NCI-H1436 (cell line): Measurements from ENCODE around the gene ZNF70.

Source experiments
- DNase-seq: peaks from one replicate; lab custom pipeline; 2025; lab: John Stamatoyannopoulos, UW

Gene ZNF70

DNA sequence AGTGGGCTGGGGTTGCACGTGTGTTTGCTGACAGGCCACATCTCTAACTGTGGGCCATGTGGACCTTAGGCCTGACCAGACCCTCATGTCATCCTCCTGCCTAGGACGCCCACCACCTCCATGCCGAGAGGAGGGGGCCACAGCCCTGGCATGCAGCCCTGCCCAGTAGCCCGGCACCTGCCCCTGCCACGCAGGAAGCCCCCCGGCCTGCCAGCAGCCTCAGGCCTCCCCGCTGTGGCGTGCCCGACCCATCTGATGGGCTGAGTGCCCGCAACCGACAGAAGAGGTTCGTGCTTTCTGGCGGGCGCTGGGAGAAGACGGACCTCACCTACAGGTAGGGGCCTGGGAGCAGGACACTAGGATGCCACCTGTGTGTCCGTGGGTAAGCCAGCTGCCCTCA is 28.2 kb upstream of the ZNF70 start:
- DNase-seq = no peak

DNA sequence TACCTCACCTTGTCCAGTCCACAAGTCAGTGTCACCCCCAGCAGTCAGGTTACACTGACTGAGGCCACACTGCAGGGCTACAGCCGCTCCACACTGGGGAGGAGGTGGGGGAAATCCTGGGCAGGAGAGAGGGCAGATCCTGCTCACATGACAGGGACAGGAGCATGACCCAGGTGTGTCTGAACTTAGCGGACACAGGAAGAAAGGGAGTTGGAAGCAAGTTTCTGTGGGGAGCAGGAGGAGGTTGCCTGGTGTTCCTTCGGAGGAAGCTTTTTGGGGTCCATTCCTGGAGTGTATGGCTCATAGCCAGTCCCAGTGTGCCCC is 27.6 kb upstream of the ZNF70 start:
- no peak for DNase-seq

DNA sequence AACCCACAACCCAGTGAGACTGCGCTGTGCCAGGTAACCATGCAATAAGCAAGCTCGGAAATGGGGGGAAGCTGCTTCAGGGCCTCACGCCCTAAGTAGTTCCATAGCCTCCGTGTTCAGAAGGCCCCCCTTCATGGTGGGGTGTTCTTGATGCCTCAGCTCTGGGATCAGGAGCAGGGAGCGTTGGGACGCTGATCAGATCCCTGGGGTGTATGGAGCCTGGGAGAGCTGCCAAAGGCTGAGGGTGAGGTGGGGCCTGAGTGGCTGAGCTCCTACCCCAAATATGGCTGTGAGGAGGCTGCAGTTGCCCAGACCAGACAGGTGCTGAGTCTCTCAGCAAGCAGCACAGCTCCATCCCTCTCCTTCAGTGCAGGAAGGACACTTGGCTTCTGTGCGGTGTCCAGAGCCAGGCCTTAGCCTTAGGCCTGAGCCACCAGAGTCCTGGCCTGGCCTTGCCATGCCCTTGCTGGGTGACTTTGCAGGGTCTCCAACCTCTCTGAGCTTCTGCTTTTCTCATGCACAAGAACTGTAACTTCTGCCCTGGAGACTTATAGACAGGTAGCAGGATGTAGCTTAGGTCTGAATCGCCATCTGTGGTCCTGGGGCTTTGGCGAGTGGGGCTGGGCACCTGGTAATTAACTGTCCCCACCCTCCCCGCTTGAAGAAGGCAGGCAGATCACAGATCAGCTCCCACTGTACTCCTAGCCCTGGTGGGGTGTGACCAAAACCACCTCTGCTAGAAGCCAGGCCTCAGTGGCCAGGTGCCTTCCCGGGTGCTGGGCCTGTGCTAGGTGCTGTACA is 27.1 kb upstream of the ZNF70 start:
- no peak for DNase-seq

DNA sequence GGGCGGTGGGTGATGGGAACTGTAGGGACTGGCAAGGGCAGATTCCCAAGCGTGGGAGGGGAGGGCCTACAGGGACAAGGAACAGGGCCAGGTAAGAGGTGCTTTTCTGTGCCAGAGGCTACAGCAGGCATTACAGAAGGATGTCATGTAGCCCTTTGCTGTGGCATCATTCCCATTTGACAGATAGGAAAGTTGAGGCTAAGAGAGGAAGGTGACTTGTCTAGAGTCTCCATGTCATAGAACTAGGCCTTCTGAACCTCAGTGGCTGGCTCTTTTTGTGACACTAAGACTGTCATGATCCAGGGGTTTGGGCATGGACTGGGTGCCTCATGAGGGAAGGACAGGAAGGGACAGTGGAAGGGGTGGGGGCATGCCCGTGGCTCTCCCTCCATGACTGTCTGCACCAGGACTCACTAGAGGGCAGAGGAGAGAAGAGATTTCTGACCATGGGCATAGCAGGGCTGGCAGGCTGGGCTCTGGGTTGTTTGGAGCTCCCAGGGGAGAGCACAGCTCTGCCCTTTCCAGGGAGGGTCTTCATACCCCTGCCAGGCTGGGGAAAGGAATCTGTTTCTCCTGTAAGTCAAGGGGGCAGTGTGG is 25.0 kb upstream of the ZNF70 start:
- no peak for DNase-seq

DNA sequence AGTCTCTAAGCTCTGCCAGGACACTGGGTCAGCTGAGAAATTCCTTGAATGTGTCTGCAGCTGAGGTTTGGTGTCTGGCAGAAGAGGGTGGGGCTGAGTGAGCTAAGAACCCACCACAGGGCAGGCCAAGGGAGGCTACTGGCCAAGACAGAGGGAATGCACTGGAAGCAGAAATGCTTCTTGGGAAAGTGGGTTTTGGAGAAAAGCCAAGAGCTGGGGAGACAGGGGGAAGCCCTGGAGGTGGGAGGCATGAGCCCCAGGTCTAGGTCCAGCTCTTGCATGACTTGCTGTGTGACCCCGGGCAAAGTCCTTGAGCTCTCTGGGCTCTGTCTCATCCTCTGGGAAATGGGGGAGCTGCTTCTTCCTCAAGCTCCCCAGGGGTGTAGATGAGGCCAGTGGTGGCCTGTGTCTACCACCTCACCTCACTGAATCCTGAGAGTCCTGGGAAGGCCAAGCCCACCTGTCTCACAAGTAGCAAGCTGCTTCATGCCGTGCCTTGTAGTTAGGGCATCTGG is 24.1 kb upstream of the ZNF70 start:
- no peak for DNase-seq

DNA sequence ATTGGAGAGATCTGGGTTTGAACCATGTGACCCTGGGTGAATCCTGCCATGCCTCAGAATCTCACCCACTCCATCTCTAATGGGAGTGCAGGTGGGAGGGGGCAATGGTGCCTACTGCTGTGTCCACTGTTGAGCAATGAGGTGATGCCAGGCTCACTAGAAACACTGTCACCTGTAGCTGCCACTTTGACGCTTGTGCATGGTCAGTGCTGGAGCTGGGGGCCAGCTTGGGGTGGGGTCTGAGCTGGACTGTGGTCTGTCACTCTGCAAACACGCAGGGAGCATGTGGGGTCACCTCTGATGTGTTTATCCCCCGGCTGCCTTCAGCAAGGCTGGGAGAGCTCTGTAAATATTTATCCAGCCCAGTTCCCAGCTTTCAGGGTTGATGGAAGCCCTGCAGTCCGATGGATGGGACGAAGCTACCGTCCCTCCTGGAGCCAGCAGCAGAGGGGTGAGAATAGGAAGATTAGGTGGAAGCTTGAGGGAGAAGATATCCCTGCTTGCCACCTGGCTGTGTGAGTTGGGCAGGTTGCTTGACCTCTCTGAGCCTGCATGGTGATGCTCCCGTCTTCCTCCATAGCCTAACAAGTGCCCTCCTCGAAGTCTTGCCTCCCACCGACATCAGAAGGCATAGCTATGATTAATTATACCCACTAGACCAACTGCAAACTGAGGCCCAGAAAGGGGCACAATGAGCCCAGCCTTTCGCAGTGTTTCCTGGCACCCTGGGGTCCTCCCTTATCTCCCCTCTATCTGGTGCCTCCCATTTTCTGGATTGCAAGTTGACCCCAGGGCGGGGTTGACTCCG is 23.4 kb upstream of the ZNF70 start:
- no peak for DNase-seq

DNA sequence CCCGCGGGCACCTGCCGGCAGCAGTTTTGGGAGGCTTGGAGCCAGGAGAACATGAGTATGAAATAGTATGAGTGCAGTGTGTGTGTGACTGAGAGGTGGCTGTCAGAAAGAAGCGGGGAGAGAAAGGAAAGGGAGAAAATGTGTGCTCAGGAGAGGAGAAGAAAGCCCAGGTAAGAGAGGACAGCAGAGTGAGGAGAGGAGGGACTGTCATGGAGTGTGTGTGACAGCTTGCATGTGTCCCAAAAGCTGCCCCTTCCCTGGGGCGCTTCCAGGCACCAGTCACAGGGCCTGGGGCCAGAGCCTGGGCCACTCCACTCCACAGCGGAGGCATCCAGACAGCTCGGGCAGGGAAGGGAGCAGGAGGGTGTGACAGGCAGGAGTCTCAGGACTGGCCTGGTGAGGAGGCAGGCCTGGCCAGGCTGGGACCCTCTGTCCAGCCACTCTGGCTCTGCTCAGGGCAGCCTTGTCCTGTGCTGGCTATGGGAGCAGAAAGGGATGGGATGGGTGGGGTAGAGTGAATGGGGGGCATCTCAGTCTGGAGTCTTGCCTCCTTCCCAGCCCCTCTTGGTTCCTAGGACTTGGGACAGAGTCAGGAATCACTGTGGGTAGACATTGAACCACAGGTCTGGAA is 22.7 kb upstream of the ZNF70 start:
- DNase-seq = no peak

DNA sequence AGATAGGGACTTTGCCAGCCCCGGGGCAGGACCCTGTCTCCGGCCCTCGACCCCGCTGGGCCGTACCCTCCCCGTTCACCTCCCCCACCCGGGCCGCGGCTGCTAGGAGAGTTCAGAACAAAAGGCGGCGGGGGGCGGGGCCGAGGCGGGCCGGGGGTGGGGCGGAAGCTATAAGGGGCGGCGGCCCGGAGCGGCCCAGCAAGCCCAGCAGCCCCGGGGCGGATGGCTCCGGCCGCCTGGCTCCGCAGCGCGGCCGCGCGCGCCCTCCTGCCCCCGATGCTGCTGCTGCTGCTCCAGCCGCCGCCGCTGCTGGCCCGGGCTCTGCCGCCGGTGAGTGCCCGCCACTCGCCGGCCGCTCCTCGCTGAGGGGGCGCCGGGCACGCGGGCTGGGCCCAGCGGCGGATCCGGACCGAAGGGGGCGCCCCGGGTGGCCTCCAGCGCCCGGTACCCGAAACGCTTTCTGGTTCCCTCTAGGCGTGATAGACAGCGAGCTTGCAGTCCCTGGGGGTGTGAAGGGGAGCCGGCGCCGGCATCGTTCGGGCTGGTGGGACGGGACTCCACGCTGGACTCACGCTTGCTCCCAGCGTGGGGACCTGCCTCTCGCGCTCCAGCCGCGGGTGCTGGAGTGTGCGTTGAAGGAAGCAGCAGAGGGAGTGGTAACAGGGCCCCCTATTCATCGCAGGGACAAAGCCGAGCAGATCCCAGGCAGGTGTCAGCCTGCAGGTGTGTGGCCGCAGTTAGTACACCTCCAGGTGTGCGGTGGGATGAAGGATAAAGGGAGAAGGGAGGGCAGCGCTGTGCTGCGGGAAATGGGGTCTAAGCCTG is 21.9 kb upstream of the ZNF70 start, which contains the start of gene MMP11:
Gene MMP11 (plus strand): TSS at position 201 of the 825 bp plus-strand sequence. CDS start 22 bp downstream, at position 223.
- DNase-seq = peak; percentile 44

DNA sequence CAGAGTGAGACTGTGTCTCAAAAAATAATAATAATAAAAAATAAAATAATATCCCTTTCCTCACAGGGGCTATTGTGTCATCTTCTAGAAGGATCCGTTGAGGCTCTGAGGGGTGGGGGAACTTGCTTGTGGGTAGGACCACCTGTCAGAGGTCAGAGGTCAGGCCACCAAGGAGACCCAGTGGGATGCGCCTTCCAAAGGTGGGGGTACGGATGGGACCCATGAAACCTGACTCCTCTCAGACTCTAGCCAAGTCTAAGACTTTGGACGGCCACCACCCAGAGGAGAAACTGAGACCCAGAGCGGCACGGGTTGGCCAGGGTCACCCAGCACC is 21.4 kb upstream of the ZNF70 start:
- DNase-seq = no peak

DNA sequence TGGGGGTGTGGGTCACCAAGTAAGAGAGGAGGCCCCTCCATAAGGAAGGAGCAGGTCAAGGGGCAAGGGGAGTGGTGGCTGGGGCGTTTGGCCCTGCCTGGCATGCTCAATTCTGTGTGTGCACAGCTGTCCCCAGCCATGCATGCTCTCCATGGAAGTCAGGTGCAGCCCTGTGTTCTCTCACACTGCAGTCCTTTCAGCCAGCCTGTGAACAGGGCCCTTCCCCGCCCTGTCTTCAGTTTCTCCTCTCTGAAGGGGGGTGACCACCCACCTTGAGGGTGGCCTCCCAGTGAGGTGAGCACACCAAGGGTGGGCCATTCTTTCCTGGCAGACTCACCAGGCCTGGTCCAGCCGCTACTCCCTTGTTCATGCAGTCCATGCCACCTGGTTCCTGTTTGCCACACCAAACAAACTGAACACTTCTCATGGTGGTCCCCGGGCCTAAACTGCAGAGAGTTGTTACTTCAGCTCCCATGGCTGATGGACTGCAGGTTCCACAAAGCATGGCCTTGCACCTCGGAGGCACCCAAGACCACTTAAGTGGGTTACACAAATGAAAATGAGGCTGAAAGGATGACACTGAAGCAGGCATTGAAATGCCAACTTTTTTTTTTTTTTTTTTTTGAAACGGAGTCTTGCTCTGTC is 18.5 kb upstream of the ZNF70 start:
- no peak for DNase-seq

DNA sequence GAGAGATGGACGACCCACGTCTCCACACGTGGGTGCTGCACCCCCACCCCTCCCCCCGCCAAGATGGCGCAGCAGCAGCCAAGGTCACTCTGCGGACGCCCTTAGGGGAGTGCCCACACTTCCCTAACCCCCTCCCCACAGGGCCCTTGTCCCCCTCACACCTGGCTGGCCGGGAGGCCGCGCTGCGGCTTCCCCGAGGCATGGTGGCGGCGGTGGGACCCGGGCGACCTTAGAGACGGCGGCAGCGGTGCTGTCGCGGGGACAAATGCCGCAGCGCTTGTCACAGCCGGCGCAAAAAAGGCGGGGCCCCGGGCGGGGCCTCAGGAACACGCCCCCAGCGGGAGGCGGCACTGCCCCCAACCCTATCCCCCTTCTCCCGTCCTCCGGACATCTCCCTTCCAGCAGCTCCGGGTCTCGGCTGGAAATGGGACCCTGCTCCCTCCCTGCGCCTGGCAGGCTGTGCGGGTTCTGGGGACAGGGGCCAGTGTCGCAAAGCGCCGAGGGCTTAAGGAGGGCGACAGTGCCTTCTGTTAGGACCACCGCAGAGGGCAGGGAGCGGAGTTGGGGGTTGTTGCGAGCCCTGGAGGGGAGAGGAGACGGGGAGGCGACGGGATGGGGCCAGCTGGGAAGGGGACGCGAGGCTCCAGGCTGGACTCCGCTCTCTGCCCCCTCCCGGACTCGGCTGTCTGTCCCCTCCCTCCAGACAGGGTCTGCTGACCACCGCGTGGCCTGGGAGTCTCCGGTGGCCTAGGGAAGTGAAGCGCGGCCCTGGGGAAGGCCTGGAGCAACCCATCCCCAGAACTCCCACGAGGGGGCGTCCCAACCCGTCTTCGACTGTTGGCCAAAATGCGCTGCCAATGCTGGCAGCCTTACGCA is 17.0 kb upstream of the ZNF70 start, which contains the start of gene CHCHD10:
Gene CHCHD10 (minus strand): TSS at position 300 of the 876 bp plus-strand sequence. CDS start 98 bp downstream, at position 202.
- DNase-seq = peak; percentile 59

DNA sequence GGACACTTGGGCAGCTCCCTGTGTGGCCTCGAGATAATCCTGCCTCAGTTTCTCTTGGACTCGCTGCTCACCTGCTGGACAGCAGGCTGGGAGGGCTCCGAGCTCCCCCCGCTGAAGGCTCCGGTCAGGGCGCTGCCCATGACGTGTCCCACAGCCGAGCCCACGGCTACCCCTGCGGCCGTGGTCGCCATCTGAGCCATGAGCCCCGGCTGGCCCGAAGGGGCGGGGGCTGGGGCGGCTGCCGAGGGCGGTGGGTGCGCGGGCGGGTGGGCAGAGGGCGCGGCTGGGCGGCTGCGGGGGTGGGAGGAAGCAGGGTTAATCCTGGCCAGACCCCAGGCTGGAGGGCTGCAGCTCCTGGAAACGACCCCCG is 16.4 kb upstream of the ZNF70 start:
- DNase-seq = no peak

DNA sequence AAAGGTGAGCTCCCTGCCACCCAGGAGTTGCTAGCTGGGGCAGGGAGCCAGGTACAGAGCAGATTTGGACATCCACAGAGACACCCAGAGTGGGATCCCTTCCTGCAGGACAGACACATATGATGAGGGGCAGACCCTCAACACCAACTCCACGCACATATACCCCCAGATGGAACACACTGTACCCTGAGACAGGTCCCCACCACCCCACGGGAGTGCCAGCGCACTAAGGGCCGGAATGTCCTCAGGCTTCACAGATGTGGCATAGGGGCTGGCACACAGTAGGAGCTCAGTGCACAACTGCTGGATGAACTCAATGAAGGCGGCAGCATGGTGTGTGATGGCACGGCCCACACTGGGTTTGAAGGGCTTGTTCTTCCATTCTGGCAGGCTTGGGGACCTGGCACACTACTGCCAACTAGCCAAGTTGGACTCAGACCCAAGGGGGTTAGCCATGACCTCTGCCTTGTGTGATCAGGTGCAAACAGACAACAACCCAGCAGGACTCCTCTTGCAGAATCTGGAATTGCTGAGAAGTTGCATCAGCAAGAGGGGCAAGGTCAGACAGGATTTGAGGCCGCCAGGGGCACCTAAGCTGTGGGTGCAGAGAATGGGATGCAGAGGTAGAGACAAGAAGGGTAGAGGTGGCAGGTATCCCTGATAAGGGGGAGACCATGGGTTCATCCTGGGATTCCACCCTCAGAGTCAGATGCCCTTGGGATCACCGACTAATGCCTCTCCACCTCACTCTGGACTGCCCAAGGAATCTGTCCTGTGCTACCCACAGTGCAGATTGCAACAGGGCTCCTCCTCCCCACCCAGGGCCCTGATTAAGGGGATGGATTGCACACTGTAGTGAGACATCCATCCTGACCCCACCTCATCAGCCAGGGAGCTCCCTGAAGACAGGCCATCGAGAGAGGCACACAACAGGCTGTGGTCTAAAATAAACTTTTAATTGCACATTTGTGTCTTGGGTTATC is 14.3 kb upstream of the ZNF70 start:
- no peak for DNase-seq

DNA sequence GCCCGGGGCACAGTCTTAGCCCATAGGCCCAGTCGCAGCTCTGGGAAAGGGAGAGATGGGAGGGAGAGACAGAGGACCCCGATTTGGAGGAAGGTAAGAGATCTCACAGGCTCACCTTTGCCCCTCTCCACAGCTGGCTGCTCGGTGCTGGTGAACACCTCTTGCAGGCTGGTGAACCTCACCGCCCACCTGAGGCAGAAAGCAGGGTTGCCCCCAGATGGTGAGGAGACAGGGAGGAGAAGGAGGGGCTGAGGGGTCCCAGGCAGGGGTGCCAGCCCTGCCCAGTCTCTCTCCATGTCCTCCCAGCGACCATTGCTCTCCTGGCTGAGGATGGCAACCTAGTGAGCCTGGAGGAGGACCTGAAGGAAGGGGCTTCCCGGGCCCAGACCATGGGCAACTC is 13.0 kb upstream of the ZNF70 start:
- DNase-seq = no peak

DNA sequence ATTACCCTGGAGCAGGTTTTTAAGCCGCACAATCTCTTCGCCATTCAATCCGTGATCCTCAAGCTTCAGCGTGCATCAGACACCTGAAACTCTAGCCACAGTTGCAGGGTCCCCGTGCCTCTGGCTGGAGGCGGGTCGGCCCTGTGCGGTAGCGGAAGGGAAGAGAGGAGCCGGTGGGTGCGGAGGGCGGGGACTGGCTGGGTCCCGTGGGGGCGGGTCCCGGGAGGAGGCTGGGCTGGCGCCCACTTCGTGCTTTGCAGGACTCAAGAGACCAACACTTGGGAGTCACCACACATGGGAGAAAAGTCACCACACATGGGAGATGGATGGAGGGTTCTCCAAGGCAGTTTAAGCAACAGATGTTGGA is 12.7 kb upstream of the ZNF70 start:
- no peak for DNase-seq

DNA sequence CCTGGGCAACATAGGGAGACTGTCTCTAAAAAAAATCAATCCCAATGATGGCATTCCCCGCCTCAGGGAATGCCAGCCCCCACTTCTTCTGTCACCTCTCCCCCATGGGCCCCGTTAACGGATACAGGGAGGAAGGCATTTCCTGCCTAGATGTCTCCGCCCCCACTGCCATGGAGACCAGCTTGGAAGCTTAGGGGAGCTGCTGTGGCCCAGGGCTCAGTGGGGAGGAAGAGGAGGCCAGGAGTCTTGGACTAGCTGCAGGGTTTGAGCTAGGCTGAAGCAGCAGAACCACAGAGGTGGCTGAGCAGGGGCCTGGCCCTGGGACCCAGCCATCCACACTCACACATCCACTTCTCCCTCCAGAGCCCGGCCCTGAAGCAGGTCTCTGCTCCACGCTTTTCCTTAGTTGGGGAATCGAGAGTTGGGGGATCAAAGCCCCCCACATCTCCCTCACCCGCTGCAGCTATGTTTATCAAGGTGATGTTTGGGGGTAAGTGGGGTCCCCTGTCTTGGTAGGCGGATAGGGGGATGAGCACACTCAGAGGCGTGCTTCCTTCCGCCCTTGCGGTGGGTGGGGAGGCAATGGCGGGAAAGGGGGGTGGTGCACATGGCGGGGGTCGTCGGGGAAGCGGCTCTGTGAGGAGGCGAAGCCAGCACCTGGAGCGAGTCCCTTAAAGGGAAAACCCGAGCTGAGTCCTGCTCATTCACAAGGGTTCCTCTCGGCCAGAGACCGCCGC is 12.1 kb upstream of the ZNF70 start, which contains the start of gene C22orf15:
Gene C22orf15 (plus strand): TSS at position 149 of the 737 bp plus-strand sequence. CDS start 317 bp downstream, at position 466.
- DNase-seq = no peak

DNA sequence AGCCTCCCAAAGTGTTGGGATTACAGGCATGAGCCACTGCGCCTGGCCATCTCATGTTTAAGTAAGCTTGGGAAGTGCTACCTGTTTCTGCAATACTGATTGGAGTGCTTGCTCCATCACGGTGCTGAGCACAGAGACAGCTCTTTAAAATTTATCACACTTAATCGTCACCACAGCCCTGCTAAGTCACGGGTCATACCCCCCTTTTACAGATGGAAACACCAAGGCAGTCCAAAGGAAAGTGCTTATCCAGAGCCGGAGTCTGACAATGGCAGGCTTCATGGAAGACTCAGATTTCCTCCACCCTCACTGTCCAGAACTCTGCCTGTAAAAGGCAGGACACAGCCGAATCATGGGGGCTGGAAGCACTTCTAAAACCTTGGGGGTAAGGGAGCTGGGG is 9.1 kb upstream of the ZNF70 start:
- no peak for DNase-seq

DNA sequence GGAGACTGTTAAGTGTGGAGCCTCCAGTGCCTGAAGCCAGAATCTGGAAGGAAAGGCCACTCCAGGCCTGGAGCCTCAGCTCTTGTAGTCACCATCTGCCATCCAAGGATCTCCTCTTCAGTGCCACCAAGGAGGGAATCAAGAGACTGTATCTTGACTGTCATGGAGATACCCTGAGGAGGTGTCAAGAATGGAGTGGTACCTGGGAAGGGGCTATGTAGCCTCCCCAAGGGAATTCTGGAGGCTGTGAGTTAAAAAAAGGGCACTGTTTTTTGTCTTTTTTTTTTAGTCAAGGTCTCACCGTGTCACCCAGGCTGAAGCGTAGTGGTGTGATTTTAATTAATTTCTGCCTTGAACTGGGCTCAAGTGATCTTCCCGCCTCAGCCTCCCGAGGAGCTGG is 8.7 kb upstream of the ZNF70 start:
- no peak for DNase-seq
